GM12878 (cell line): ENCODE measurements around the gene GATA3. TPM values are rescaled to one million over a fixed set of nuclear protein-coding genes. Genes with fewer than 3 reads are reported as not detected.

ENCODE experiments used
- ATAC-seq: fragments of 200-7000 bp; cut with Tn5 transposase; 3 replicates; pipeline ENCODE4 v1.9.1; 2020; ENCODE audit warnings: mild to moderate bottlenecking, moderate library complexity
- BruUV-seq: library from RNA; stranded (reverse); fragments of 400-500 nt; replicated peaks from 2 replicates; lab custom pipeline; 2021; lab: Mats Ljungman, UMichigan
- CTCF ChIA-PET: fragments of 300-600 bp; sonication (Branson Sonifier 250); formaldehyde crosslinking; extraction: SDS; loops from one replicate; lab custom pipeline; 2021; ENCODE audit warnings: inconsistent platforms; lab: Yijun Ruan, JAX
- POLR2A ChIA-PET: fragments of 350-600 bp; formaldehyde crosslinking; extraction: SDS; loops from one replicate; lab custom pipeline; 2021; ENCODE audit warnings: inconsistent platforms; lab: Charles Lee
- RAD21 ChIA-PET: fragments of 300-600 bp; sonication (Branson Sonifier 250); formaldehyde crosslinking; loops from one replicate; lab custom pipeline; 2023; ENCODE audit warnings: antibody characterized with exemption; ENCODE audit not compliant: unreplicated experiment; lab: Charles Lee
- SMC1A ChIA-PET: fragments of 300-600 bp; sonication (Branson Sonifier 250); formaldehyde crosslinking; loops from one replicate; lab custom pipeline; 2023; ENCODE audit not compliant: unreplicated experiment, uncharacterized antibody; lab: Charles Lee
- DNase-seq: peaks from one replicate; pipeline ENCODE4 v3.0.0-alpha.2; 2011; ENCODE audit warnings: low read depth, low spot score
- FAIRE-seq: peaks from 3 replicates; lab custom pipeline; 2011; peaks lifted over from hg19 to GRCh38; lab: Jason Lieb, UNC
- H2AFZ ChIP-seq: 2 replicates; pipeline ENCODE4 v1.6.0; 2011; ENCODE audit warnings: low read depth, low read length, control low read depth; ENCODE audit not compliant: control insufficient read depth
- H3K27ac ChIP-seq: 2 replicates; pipeline ENCODE4 v1.5.1; 2011; ENCODE audit warnings: control low read depth; ENCODE audit not compliant: control insufficient read depth, insufficient read depth
- H3K27me3 ChIP-seq, 2 experiments: replicated peaks in 1 of 2; 2 replicates each; pipeline versions ENCODE4 v1.6.0 to v1.6.1; 2011; ENCODE audit warnings: low read length in 1 of 2; ENCODE audit not compliant: control insufficient read depth in 2 of 2, insufficient read depth in 2 of 2
- H3K36me3 ChIP-seq, 2 experiments: 2 replicates each; pipeline ENCODE4 v1.5.1; 2011; ENCODE audit warnings: low read length in 1 of 2; ENCODE audit not compliant: control insufficient read depth in 2 of 2, insufficient read depth in 2 of 2
- H3K4me1 ChIP-seq: 2 replicates; pipeline ENCODE4 v1.6.1; 2011; ENCODE audit warnings: mild to moderate bottlenecking, low read length, moderate library complexity, mixed read lengths; ENCODE audit not compliant: control insufficient read depth, insufficient read depth
- H3K4me2 ChIP-seq: 2 replicates; pipeline ENCODE4 v1.6.0; 2011; ENCODE audit warnings: control low read depth; ENCODE audit not compliant: control insufficient read depth, insufficient read depth
- H3K4me3 ChIP-seq: fragments of 200-600 bp; sonication (generic); 2 replicates; pipeline ENCODE4 v1.5.1; 2016
- H3K79me2 ChIP-seq: 2 replicates; pipeline ENCODE4 v1.6.0; 2011; ENCODE audit warnings: low read length; ENCODE audit not compliant: control insufficient read depth, insufficient read depth
- H3K9ac ChIP-seq: 2 replicates; pipeline ENCODE4 v1.8.0; 2011; ENCODE audit warnings: low read length, control low read depth, mixed read lengths; ENCODE audit not compliant: control insufficient read depth, insufficient read depth
- H3K9me3 ChIP-seq: replicated peaks from 3 replicates; pipeline ENCODE4 v1.5.1; 2011; ENCODE audit warnings: mild to moderate bottlenecking, low read length; ENCODE audit not compliant: control insufficient read depth, insufficient read depth
- H4K20me1 ChIP-seq: 2 replicates; pipeline ENCODE4 v1.6.0; 2011; ENCODE audit not compliant: control insufficient read depth, insufficient read depth
- CEBPB ChIP-seq, 2 experiments: fragments of 150-350 bp in 1 of 2; IDR thresholded peaks; 2 replicates each; pipeline ENCODE4 v1.6.1; 2012 to 2014; ENCODE audit warnings: low read depth in 2 of 2, low read length in 2 of 2, borderline replicate concordance in 1 of 2, inconsistent platforms in 1 of 2
- FOS ChIP-seq: IDR thresholded peaks from 3 replicates; pipeline ENCODE4 v1.6.1; 2011; ENCODE audit warnings: borderline replicate concordance; ENCODE audit not compliant: insufficient read length; ENCODE audit errors: extremely low read depth
- JUNB ChIP-seq: IDR thresholded peaks from 2 replicates; pipeline ENCODE4 v1.6.1; 2016; ENCODE audit warnings: antibody characterized with exemption, mild to moderate bottlenecking
- NR2C2 ChIP-seq: IDR thresholded peaks from 2 replicates; pipeline ENCODE4 v1.6.1; 2011; ENCODE audit warnings: borderline replicate concordance, low read depth; ENCODE audit not compliant: control insufficient read depth, insufficient read length
- NR2F1 ChIP-seq: fragments of 450-650 bp; conservative IDR thresholded peaks from 2 replicates; pipeline ENCODE4 v1.6.1; 2017; ENCODE audit warnings: mild to moderate bottlenecking
- POLR2AphosphoS2 ChIP-seq: IDR thresholded peaks from 2 replicates; pipeline ENCODE4 v1.6.1; 2011; ENCODE audit warnings: low read depth, mild to moderate bottlenecking, low read length, improper control_type of control experiment, moderate library complexity
- RB1 ChIP-seq: fragments of 450-650 bp; formaldehyde crosslinking; IDR thresholded peaks from 2 replicates; pipeline ENCODE4 v1.6.1; 2017; ENCODE audit warnings: mild to moderate bottlenecking, borderline replicate concordance
- ZBED1 ChIP-seq: IDR thresholded peaks from 2 replicates; pipeline ENCODE4 v1.6.1; 2016; ENCODE audit warnings: borderline replicate concordance
- ZNF207 ChIP-seq: fragments of 450-650 bp; IDR thresholded peaks from 2 replicates; pipeline ENCODE4 v1.6.1; 2014; ENCODE audit warnings: antibody characterized with exemption, mild to moderate bottlenecking, borderline replicate concordance
- ZSCAN29 ChIP-seq: fragments of 450-650 bp; IDR thresholded peaks from 2 replicates; pipeline ENCODE4 v1.6.1; 2017; ENCODE audit warnings: mild to moderate bottlenecking, moderate library complexity
- WGBS: methylation state at CpG from one replicate; pipeline ENCODE4 v1.1.6; 2016; ENCODE audit warnings: low lambda C conversion rate; ENCODE audit not compliant: insufficient replicate concordance, insufficient coverage; ENCODE audit errors: missing lambda C conversion rate; 5-methylcytosine and 5-hydroxymethylcytosine counted together
- in situ Hi-C: fragments of 300-500 bp; cut with MboI; formaldehyde crosslinking; loops from 9 replicates; pipeline ENCODE4 v1.14.3; 2018; ENCODE audit warnings: mixed read lengths
- intact Hi-C: fragments of 100-400 bp; cut with micrococcal nuclease; formaldehyde crosslinking; loops from one replicate; pipeline ENCODE4 v1.14.2; 2022; ENCODE audit not compliant: unreplicated experiment
- polyA plus RNA-seq, 11 experiments: library from polyadenylated mRNA; depleted of rRNA in 4 of 11; unstranded in 6 of 11; stranded (reverse) in 5 of 11; fragments of >200 nt; fragmentation: Nextera tagmentation in 4 of 11; fragmentation: Illumina TruSeq in 1 of 11; extraction: Ambion mirVana in 4 of 11; extraction: Trizol in 1 of 11; gene quantifications; 1 replicate in 1 of 11; 2 replicates in 10 of 11; pipeline versions ENCODE4 v1.2.1 to v1.2.3, GENCODE V29; 2011 to 2016; ENCODE audit warnings: inconsistent platforms in 2 of 11, missing spikeins in 2 of 11, low read depth in 1 of 11
- total RNA-seq, 4 experiments: library from RNA; depleted of rRNA in 3 of 4; stranded (reverse); fragments of >200 nt in 3 of 4; fragmentation: Illumina TruSeq in 1 of 4; extraction: Trizol in 1 of 4; gene quantifications; 2 replicates each; pipeline versions ENCODE4 v1.2.1 to v1.2.3, GENCODE V29; 2013 to 2021
- TF ChIP-seq, protein P1 (sequence below): fragments of 450-650 bp; IDR thresholded peaks from 2 replicates; pipeline ENCODE4 v1.6.1; 2017; ENCODE audit warnings: antibody characterized with exemption, mild to moderate bottlenecking, moderate library complexity
- TF ChIP-seq, protein P2 (sequence below): IDR thresholded peaks from 2 replicates; pipeline ENCODE4 v1.6.1; 2011; ENCODE audit warnings: borderline replicate concordance, low read depth, mild to moderate bottlenecking, moderate library complexity, low read length; ENCODE audit not compliant: insufficient read depth, poor library complexity, severe bottlenecking
- TF ChIP-seq, protein P3 (sequence below): fragments of 450-650 bp; IDR thresholded peaks from 2 replicates; pipeline ENCODE4 v1.6.1; 2014; ENCODE audit warnings: mild to moderate bottlenecking
- TF ChIP-seq, protein P4 (sequence below): IDR thresholded peaks from 2 replicates; pipeline ENCODE4 v1.6.1; 2012; ENCODE audit warnings: low read depth, low read length, improper control_type of control experiment
- TF ChIP-seq, protein P5 (sequence below): IDR thresholded peaks from 2 replicates; pipeline ENCODE4 v1.6.1; 2012; ENCODE audit warnings: low read depth, low read length, improper control_type of control experiment

The GATA3 gene
- total and polyA plus RNA-seq, 10 of the 15 experiments (the other 5 are each of a cell fraction or from before 2014, with no cell fraction given), result 0.08 to 0.80 (median 0.29) TPM

DNA sequence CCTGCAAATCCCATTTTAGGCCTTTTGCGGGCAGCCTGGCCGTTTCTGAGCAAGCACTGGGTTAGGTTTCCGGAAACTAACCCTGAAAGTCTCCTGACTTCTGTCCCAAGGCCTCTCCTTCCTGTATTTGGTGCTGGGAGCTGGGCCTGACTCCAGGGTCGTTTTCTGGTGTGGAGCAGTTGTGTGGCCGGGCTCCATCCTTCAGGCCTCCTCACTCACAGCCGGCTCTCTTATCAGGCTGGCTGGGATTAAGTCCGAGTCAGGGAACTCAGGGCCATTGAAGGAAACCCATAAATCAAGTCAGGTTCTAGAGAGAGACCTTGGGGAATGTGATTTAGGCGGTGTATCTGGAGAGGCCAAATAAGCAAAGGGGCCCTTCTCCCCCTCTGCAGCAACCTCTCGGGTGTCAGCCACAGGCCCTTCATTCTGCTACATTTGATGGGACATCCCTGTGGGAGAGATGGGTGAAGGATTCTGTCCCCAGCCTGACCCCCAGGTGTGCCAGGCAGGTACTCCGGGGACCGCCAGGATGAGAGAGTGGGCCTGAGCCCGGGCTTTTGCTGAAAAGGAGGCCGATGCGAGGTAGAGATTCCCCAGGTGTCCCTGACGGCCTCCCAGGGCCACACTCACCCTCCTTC lies 3.3 kb downstream of the GATA3 start:
- DNase-seq (no peak), FAIRE-seq (no peak), ATAC-seq (no peak)
- TF ChIP-seq POLR2AphosphoS2, result no peak
- TF ChIP-seq, protein P1, sequence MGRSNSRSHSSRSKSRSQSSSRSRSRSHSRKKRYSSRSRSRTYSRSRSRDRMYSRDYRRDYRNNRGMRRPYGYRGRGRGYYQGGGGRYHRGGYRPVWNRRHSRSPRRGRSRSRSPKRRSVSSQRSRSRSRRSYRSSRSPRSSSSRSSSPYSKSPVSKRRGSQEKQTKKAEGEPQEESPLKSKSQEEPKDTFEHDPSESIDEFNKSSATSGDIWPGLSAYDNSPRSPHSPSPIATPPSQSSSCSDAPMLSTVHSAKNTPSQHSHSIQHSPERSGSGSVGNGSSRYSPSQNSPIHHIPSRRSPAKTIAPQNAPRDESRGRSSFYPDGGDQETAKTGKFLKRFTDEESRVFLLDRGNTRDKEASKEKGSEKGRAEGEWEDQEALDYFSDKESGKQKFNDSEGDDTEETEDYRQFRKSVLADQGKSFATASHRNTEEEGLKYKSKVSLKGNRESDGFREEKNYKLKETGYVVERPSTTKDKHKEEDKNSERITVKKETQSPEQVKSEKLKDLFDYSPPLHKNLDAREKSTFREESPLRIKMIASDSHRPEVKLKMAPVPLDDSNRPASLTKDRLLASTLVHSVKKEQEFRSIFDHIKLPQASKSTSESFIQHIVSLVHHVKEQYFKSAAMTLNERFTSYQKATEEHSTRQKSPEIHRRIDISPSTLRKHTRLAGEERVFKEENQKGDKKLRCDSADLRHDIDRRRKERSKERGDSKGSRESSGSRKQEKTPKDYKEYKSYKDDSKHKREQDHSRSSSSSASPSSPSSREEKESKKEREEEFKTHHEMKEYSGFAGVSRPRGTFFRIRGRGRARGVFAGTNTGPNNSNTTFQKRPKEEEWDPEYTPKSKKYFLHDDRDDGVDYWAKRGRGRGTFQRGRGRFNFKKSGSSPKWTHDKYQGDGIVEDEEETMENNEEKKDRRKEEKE, result no peak
- TF ChIP-seq, protein P2, sequence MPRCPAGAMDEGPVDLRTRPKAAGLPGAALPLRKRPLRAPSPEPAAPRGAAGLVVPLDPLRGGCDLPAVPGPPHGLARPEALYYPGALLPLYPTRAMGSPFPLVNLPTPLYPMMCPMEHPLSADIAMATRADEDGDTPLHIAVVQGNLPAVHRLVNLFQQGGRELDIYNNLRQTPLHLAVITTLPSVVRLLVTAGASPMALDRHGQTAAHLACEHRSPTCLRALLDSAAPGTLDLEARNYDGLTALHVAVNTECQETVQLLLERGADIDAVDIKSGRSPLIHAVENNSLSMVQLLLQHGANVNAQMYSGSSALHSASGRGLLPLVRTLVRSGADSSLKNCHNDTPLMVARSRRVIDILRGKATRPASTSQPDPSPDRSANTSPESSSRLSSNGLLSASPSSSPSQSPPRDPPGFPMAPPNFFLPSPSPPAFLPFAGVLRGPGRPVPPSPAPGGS, result no peak
- no peak for TF ChIP-seq ZSCAN29
- TF ChIP-seq JUNB, result no peak
- TF ChIP-seq RB1, result no peak
- TF ChIP-seq, protein P3, sequence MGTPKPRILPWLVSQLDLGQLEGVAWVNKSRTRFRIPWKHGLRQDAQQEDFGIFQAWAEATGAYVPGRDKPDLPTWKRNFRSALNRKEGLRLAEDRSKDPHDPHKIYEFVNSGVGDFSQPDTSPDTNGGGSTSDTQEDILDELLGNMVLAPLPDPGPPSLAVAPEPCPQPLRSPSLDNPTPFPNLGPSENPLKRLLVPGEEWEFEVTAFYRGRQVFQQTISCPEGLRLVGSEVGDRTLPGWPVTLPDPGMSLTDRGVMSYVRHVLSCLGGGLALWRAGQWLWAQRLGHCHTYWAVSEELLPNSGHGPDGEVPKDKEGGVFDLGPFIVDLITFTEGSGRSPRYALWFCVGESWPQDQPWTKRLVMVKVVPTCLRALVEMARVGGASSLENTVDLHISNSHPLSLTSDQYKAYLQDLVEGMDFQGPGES, result no peak
- TF ChIP-seq ZBED1, result no peak
- TF ChIP-seq, protein P4, sequence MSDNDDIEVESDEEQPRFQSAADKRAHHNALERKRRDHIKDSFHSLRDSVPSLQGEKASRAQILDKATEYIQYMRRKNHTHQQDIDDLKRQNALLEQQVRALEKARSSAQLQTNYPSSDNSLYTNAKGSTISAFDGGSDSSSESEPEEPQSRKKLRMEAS, result no peak
- TF ChIP-seq NR2C2, result no peak
- TF ChIP-seq, protein P5, sequence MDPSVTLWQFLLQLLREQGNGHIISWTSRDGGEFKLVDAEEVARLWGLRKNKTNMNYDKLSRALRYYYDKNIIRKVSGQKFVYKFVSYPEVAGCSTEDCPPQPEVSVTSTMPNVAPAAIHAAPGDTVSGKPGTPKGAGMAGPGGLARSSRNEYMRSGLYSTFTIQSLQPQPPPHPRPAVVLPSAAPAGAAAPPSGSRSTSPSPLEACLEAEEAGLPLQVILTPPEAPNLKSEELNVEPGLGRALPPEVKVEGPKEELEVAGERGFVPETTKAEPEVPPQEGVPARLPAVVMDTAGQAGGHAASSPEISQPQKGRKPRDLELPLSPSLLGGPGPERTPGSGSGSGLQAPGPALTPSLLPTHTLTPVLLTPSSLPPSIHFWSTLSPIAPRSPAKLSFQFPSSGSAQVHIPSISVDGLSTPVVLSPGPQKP, result no peak
- TF ChIP-seq FOS, result no peak
- TF ChIP-seq CEBPB (IDR thresholded peaks at IDR 0.05; ENCODE audit: borderline replicate concordance in 1 of 2, low read depth in 2 of 2, low read length in 2 of 2), result no peak
- TF ChIP-seq ZNF207, result no peak
- no peak for TF ChIP-seq NR2F1
- Histone ChIP-seq H3K27ac (no peak overlapping the region), H3K79me2 (no peaks in the 10 kb centered on the region), H3K4me2 (0 out of 2 replicates have a peak overlapping the region, but pooled peaks have one; percentile 41), H3K36me3 (no peaks in the 10 kb centered on the region), H3K9me3 (no peaks in the 10 kb centered on the region), H2AFZ (no peak overlapping the region), H3K27me3 (peaks cover 0 to 3% of the 10 kb centered on the region in 2 experiments; a peak in 1 of 4 replicates), H3K9ac (no peak overlapping the region), H3K4me3 (no peak overlapping the region), H3K4me1 (peaks cover 16% of the 10 kb centered on the region), H4K20me1 (no peaks in the 10 kb centered on the region)
- ChIA-PET SMC1A (interaction anchor here (1.6 kb wide), 1 partner anchor 10 kb away, joined by 7 read pairs; no protein-coding TSS in a partner anchor), POLR2A (no interaction called here), RAD21 (no interaction called here), CTCF (no interaction called here)
- intact Hi-C loops (loop anchor here (10.0 kb wide), 3 partner anchors 307 to 1247 kb away; no protein-coding TSS in a partner anchor), in situ Hi-C loops (no loop called here)
- 79% methylated on average over 15 of the region's 15 CpGs for WGBS
- BruUV-seq, result no TSS peak
